Kidney epithelial cell (primary cell): Measurements from ENCODE around the gene NRARP. TPM values are rescaled to one million over a fixed set of nuclear protein-coding genes. Genes with fewer than 3 reads are reported as not detected.
"Not testable (repeated sequence)": the region's sequence is repeated elsewhere in the genome, so short reads cannot be mapped to it uniquely, and the experiment has no call there.

Source experiments
- DNase-seq: peaks from one replicate; pipeline ENCODE4 v3.0.0-alpha.2; 2010; ENCODE audit warnings: low read depth
- H3K27me3 ChIP-seq: 2 replicates; pipeline ENCODE4 v1.6.0; 2011; ENCODE audit warnings: low read length; ENCODE audit not compliant: control insufficient read depth, insufficient read depth
- H3K36me3 ChIP-seq: 2 replicates; pipeline ENCODE4 v1.5.1; 2011; ENCODE audit warnings: low read length; ENCODE audit not compliant: control insufficient read depth, insufficient read depth
- H3K4me3 ChIP-seq: 2 replicates; pipeline ENCODE4 v1.5.1; 2011; ENCODE audit warnings: low read depth, mild to moderate bottlenecking, control low read depth, low read length
- CTCF ChIP-seq: IDR thresholded peaks from 2 replicates; pipeline ENCODE4 v1.5.1; 2011; ENCODE audit warnings: mild to moderate bottlenecking, moderate library complexity, low read length, control low read depth, inconsistent platforms; ENCODE audit not compliant: insufficient read depth, poor library complexity, severe bottlenecking
- total RNA-seq: library from RNA; depleted of rRNA; stranded (reverse); fragments of >200 nt; gene quantifications from 2 replicates; pipeline ENCODE4 v1.2.3, GENCODE V29; 2015

NRARP gene
- total RNA-seq, 1 donor from 2014 or later, result 8.4 TPM

GRCh38 chr9:137263506-137263905, 38.6 kb downstream of the NRARP start:
- DNase-seq, result no peak
- TF ChIP-seq CTCF, result no peak
- H3K4me3 ChIP-seq, result no peak overlapping the region
- H3K27me3 ChIP-seq, result no peaks in the 10 kb centered on the region
- peaks cover 3% of the 10 kb centered on the region for H3K36me3 ChIP-seq

GRCh38 chr9:137262909-137263285, 39.2 kb downstream of the NRARP start:
- no peak for DNase-seq
- Histone ChIP-seq H3K27me3 (no peaks in the 10 kb centered on the region), H3K4me3 (no peak overlapping the region), H3K36me3 (peaks cover 3% of the 10 kb centered on the region)
- TF ChIP-seq CTCF, result no peak

GRCh38 chr9:137262173-137262908, 39.7 kb downstream of the NRARP start:
- not testable (repeated sequence) for DNase-seq, H3K36me3 ChIP-seq, H3K4me3 ChIP-seq, H3K27me3 ChIP-seq
- peak; percentile 47 for TF ChIP-seq CTCF

- Histone ChIP-seq H3K36me3 (no peaks in the 10 kb centered on the region), H3K4me3 (no peak overlapping the region)
- no peak for TF ChIP-seq CTCF
Measured at GRCh38 chr9:137256856-137257255, 45.2 kb downstream of the NRARP start.

GRCh38 chr9:137256362-137256761, 45.7 kb downstream of the NRARP start:
- no peak for TF ChIP-seq CTCF
- DNase-seq, result no peak
- Histone ChIP-seq H3K4me3 (peak overlapping the region; percentile 67), H3K36me3 (no peaks in the 10 kb centered on the region), H3K27me3 (no peaks in the 10 kb centered on the region)

More at GRCh38 chr9:137256856-137257255, 45.2 kb downstream of the NRARP start:
- no peaks in the 10 kb centered on the region for H3K27me3 ChIP-seq
- no peak for DNase-seq

GRCh38 chr9:137255448-137256114, 46.5 kb downstream of the NRARP start:
- Histone ChIP-seq H3K4me3 (peak overlapping the region; percentile 67), H3K36me3 (no peaks in the 10 kb centered on the region), H3K27me3 (no peaks in the 10 kb centered on the region)
- DNase-seq, result no peak
- no peak for TF ChIP-seq CTCF
